Smooth muscle cell (in vitro differentiated cells): ENCODE data around the gene MAP4K5. TPM values are rescaled to one million over a fixed set of nuclear protein-coding genes. Genes with fewer than 3 reads are reported as not detected.

Experiments
- DNase-seq: peaks from one replicate; lab custom pipeline; 2025; ENCODE audit not compliant: unreplicated experiment; lab: John Stamatoyannopoulos, UW
- H2AFZ ChIP-seq: fragments of 200-600 bp; sonication (generic); 2 replicates; pipeline ENCODE4 v1.6.0; 2016; ENCODE audit warnings: antibody characterized with exemption, low read depth, mild to moderate bottlenecking
- H3F3A ChIP-seq: fragments of 200-600 bp; sonication (generic); 2 replicates; pipeline ENCODE4 v1.6.0; 2017; ENCODE audit warnings: antibody characterized with exemption, low read depth
- H3K27ac ChIP-seq: fragments of 200-600 bp; sonication (generic); 2 replicates; pipeline ENCODE4 v1.5.1; 2016; ENCODE audit warnings: low read depth, mild to moderate bottlenecking
- H3K27me3 ChIP-seq: fragments of 200-600 bp; sonication (generic); 2 replicates; pipeline ENCODE4 v1.6.1; 2016; ENCODE audit warnings: low read depth, mild to moderate bottlenecking
- H3K36me3 ChIP-seq: fragments of 200-600 bp; sonication (generic); 2 replicates; pipeline ENCODE4 v1.5.1; 2016; ENCODE audit warnings: low read depth
- H3K4me1 ChIP-seq: fragments of 200-600 bp; sonication (generic); 2 replicates; pipeline ENCODE4 v1.5.1; 2016; ENCODE audit warnings: low read depth
- H3K4me2 ChIP-seq: fragments of 200-600 bp; sonication (generic); 2 replicates; pipeline ENCODE4 v1.6.0; 2016; ENCODE audit warnings: mild to moderate bottlenecking
- H3K4me3 ChIP-seq: fragments of 200-600 bp; sonication (generic); 2 replicates; pipeline ENCODE4 v1.5.1; 2016; ENCODE audit warnings: mild to moderate bottlenecking
- H3K79me2 ChIP-seq: fragments of 200-600 bp; sonication (generic); 2 replicates; pipeline ENCODE4 v1.6.0; 2016; ENCODE audit warnings: low read depth, mild to moderate bottlenecking
- H3K9ac ChIP-seq: fragments of 200-600 bp; sonication (generic); 2 replicates; pipeline ENCODE4 v1.6.0; 2016; ENCODE audit warnings: low read depth
- H3K9me3 ChIP-seq: fragments of 200-600 bp; sonication (generic); replicated peaks from 2 replicates; pipeline ENCODE4 v1.5.1; 2016; ENCODE audit warnings: low read depth
- H4K20me1 ChIP-seq: fragments of 200-600 bp; sonication (generic); 2 replicates; pipeline ENCODE4 v1.6.0; 2016; ENCODE audit warnings: low read depth
- CTCF ChIP-seq: fragments of 200-600 bp; sonication (generic); IDR thresholded peaks from 2 replicates; pipeline ENCODE4 v1.5.1; 2017; ENCODE audit warnings: borderline replicate concordance, mild to moderate bottlenecking, antibody characterized with exemption; ENCODE audit not compliant: insufficient read depth, poor library complexity, severe bottlenecking
- WGBS: methylation state at CpG from one replicate; pipeline ENCODE4 v1.1.7; 2016; ENCODE audit warnings: low lambda C conversion rate; 5-methylcytosine and 5-hydroxymethylcytosine counted together
- polyA plus RNA-seq: library from polyadenylated mRNA; unstranded; fragments of >200 nt; fragmentation: Nextera tagmentation; extraction: Ambion mirVana; gene quantifications from 2 replicates; pipeline ENCODE4 v1.2.1, GENCODE V29; 2016
- total RNA-seq: library from RNA; depleted of rRNA; stranded (reverse); fragments of >200 nt; gene quantifications from 2 replicates; pipeline ENCODE4 v1.2.3, GENCODE V29; 2014

Gene MAP4K5
- total and polyA plus RNA-seq, 2 experiments from 2014 or later: 35.4 to 115 TPM

GRCh38 chr14:50425105-50425504 lies 107.3 kb downstream of the MAP4K5 start:
- Histone ChIP-seq H3K27me3 (no peaks in the 10 kb centered on the region), H4K20me1 (no peaks in the 10 kb centered on the region), H3K36me3 (peaks cover 11% of the 10 kb centered on the region), H3K27ac (peak overlapping the region; percentile 96), H3F3A (peaks cover 12% of the 10 kb centered on the region), H3K4me3 (no peak overlapping the region), H3K79me2 (no peaks in the 10 kb centered on the region), H3K9ac (peak overlapping the region; percentile 77), H2AFZ (no peak overlapping the region), H3K9me3 (peaks cover 4% of the 10 kb centered on the region), H3K4me1 (peaks cover 13% of the 10 kb centered on the region), H3K4me2 (peak overlapping the region; percentile 76)
- 53% methylated on average over 2 of the region's 2 CpGs for WGBS
- TF ChIP-seq CTCF: no peak
- no peak for DNase-seq

GRCh38 chr14:50423529-50423928 lies 108.8 kb downstream of the MAP4K5 start:
- Histone ChIP-seq H3K4me2 (no peak overlapping the region), H3K36me3 (peaks cover 7% of the 10 kb centered on the region), H2AFZ (no peak overlapping the region), H3K9ac (no peak overlapping the region), H3F3A (peaks cover 6% of the 10 kb centered on the region), H3K27ac (no peak overlapping the region), H3K9me3 (no peaks in the 10 kb centered on the region), H3K4me3 (no peak overlapping the region), H3K4me1 (peaks cover 16% of the 10 kb centered on the region), H3K27me3 (no peaks in the 10 kb centered on the region), H3K79me2 (no peaks in the 10 kb centered on the region), H4K20me1 (no peaks in the 10 kb centered on the region)
- TF ChIP-seq CTCF: no peak
- no peak for DNase-seq
- 97% methylated on average over 3 of the region's 3 CpGs for WGBS

- no peak overlapping the region for H2AFZ ChIP-seq
- no peak overlapping the region for H3K4me2 ChIP-seq
- H3K27ac ChIP-seq: no peak overlapping the region
- WGBS: 91% methylated on average over 7 of the region's 7 CpGs
- peaks cover 20% of the 10 kb centered on the region for H3K4me1 ChIP-seq
- no peaks in the 10 kb centered on the region for H4K20me1 ChIP-seq
- no peak overlapping the region for H3K9ac ChIP-seq
- H3F3A ChIP-seq: peaks cover 6% of the 10 kb centered on the region
- no peaks in the 10 kb centered on the region for H3K9me3 ChIP-seq
- TF ChIP-seq CTCF: no peak
- no peak for DNase-seq
- no peak overlapping the region for H3K4me3 ChIP-seq
- no peaks in the 10 kb centered on the region for H3K79me2 ChIP-seq
- peaks cover 10% of the 10 kb centered on the region for H3K36me3 ChIP-seq
- no peaks in the 10 kb centered on the region for H3K27me3 ChIP-seq
These were observed 110.9 kb downstream of the MAP4K5 start for GRCh38 chr14:50421499-50421898.

- H3K27me3 ChIP-seq: no peaks in the 10 kb centered on the region
- H3K9ac ChIP-seq: peak overlapping the region; percentile 63
- H3K9me3 ChIP-seq: no peaks in the 10 kb centered on the region
- 51% methylated on average over 2 of the region's 2 CpGs for WGBS
- no peak overlapping the region for H2AFZ ChIP-seq
- peaks cover 7% of the 10 kb centered on the region for H3K4me1 ChIP-seq
- H3K79me2 ChIP-seq: no peaks in the 10 kb centered on the region
- H3K36me3 ChIP-seq: peaks cover 10% of the 10 kb centered on the region
- H3K4me3 ChIP-seq: no peak overlapping the region
- peaks cover 6% of the 10 kb centered on the region for H3F3A ChIP-seq
- no peak for DNase-seq
- H4K20me1 ChIP-seq: no peaks in the 10 kb centered on the region
- peak overlapping the region; percentile 98 for H3K27ac ChIP-seq
- TF ChIP-seq CTCF: no peak
- H3K4me2 ChIP-seq: peak overlapping the region; percentile 58
These were observed 114.5 kb downstream of the MAP4K5 start for GRCh38 chr14:50417853-50418252.
